RPMI7951 (cell line): Measurements from ENCODE around the gene LY6G5B. TPM values are rescaled to one million over a fixed set of nuclear protein-coding genes. Genes with fewer than 3 reads are reported as not detected.

ENCODE experiments used
- DNase-seq: peaks from one replicate; pipeline ENCODE4 v3.0.0-alpha.2; 2012; ENCODE audit warnings: low read depth
- total RNA-seq: library from RNA; depleted of rRNA; stranded (reverse); fragments of >200 nt; shearing (Covaris generic); gene quantifications from 2 replicates; pipeline ENCODE4 v1.2.3, GENCODE V29; 2014; rRNA removed

LY6G5B gene
- total RNA-seq, 1 experiment from 2014 or later, result 0.36 TPM

- DNase-seq, result no peak
Measured at GRCh38 chr6:31713991-31714684, 44.4 kb downstream of the LY6G5B start.

- DNase-seq, result no peak
Measured at GRCh38 chr6:31715022-31715958, 45.5 kb downstream of the LY6G5B start, which contains the start of gene LY6G6D. LY6G6D (plus strand) TSS chr6:31715348; CDS start chr6:31715356, 8 bp downstream.

GRCh38 chr6:31717499-31718222, 47.9 kb downstream of the LY6G5B start:
- no peak for DNase-seq

GRCh38 chr6:31718265-31718664, 48.5 kb downstream of the LY6G5B start:
- no peak for DNase-seq

- no peak for DNase-seq
Measured at GRCh38 chr6:31719001-31719400, 49.2 kb downstream of the LY6G5B start.

- no peak for DNase-seq
Measured at GRCh38 chr6:31720196-31720770, 50.5 kb downstream of the LY6G5B start.

GRCh38 chr6:31721351-31722020, 51.7 kb downstream of the LY6G5B start, which contains the start of gene LY6G6C:
LY6G6C (minus strand) TSS chr6:31721746; CDS start chr6:31721679, 67 bp downstream.
- no peak for DNase-seq

- DNase-seq, result no peak
Measured at GRCh38 chr6:31722173-31722572, 52.4 kb downstream of the LY6G5B start.

Other genes starting within 250 kb of the LY6G5B start
- 31.0 and 34.4 TPM in 2 replicates for gene MICB, start 171.8 kb upstream of the LY6G5B start, total RNA-seq
- not detected in 2 replicates for gene MCCD1, start 141.0 kb upstream of the LY6G5B start, total RNA-seq
- 472 and 494 TPM in 2 replicates for gene DDX39B, start 128.0 kb upstream of the LY6G5B start, total RNA-seq
- gene ATP6V1G2, start 123.4 kb upstream of the LY6G5B start, total RNA-seq, result 2.3 and 2.6 TPM in 2 replicates
- 25.0 and 27.5 TPM in 2 replicates for gene NFKBIL1, start 122.4 kb upstream of the LY6G5B start, total RNA-seq
- not detected in 2 replicates for gene LTA, start 97.7 kb upstream of the LY6G5B start, total RNA-seq
- 1.7 TPM in 2 replicates for gene TNF, start 94.4 kb upstream of the LY6G5B start, total RNA-seq
- not detected in 2 replicates for gene LTB, start 87.6 kb upstream of the LY6G5B start, total RNA-seq
- not detected in 2 replicates for gene LST1, start 83.7 kb upstream of the LY6G5B start, total RNA-seq
- gene NCR3, start 77.0 kb upstream of the LY6G5B start, total RNA-seq, result 0.36 TPM in 1 of 2 replicates, not detected in the other
- not detected in 2 replicates for gene AIF1, start 54.7 kb upstream of the LY6G5B start, total RNA-seq
- gene PRRC2A, start 49.3 kb upstream of the LY6G5B start, total RNA-seq, result 52.8 and 53.7 TPM in 2 replicates
- gene BAG6, start 17.3 kb upstream of the LY6G5B start, total RNA-seq, result 124 and 161 TPM in 2 replicates
- gene APOM, start 14.1 kb upstream of the LY6G5B start, total RNA-seq, result 2.5 and 3.4 TPM in 2 replicates
- 13.9 and 18.6 TPM in 2 replicates for gene C6orf47, start 9.2 kb upstream of the LY6G5B start, total RNA-seq
- gene GPANK1, start 5.0 kb upstream of the LY6G5B start, total RNA-seq, result 20.0 and 22.5 TPM in 2 replicates
- gene CSNK2B, start 3.9 kb upstream of the LY6G5B start, total RNA-seq, result 371 and 469 TPM in 2 replicates
- 2.9 and 3.2 TPM in 2 replicates for gene LY6G5C, start 11.1 kb downstream of the LY6G5B start, total RNA-seq
- 36.7 and 36.9 TPM in 2 replicates for gene ABHD16A, start 33.3 kb downstream of the LY6G5B start, total RNA-seq
- gene LY6G6F, start 36.9 kb downstream of the LY6G5B start, total RNA-seq, result not detected in 2 replicates
- not detected in 2 replicates for gene LY6G6D, start 45.4 kb downstream of the LY6G5B start, total RNA-seq
- not detected in 2 replicates for gene LY6G6C, start 51.8 kb downstream of the LY6G5B start, total RNA-seq
- not detected in 2 replicates for gene MPIG6B, start 53.4 kb downstream of the LY6G5B start, total RNA-seq
- gene DDAH2, start 59.3 kb downstream of the LY6G5B start, total RNA-seq, result 39.4 and 53.3 TPM in 2 replicates
- 1,387 and 1,552 TPM in 2 replicates for gene CLIC1, start 66.6 kb downstream of the LY6G5B start, total RNA-seq
- gene MSH5, start 70.0 kb downstream of the LY6G5B start, total RNA-seq, result 14.1 and 17.8 TPM in 2 replicates
- 0.72 and 2.7 TPM in 2 replicates for gene SAPCD1, start 92.7 kb downstream of the LY6G5B start, total RNA-seq
- 0.10 and 0.36 TPM in 2 replicates for gene VWA7, start 107.4 kb downstream of the LY6G5B start, total RNA-seq
- gene VARS1, start 125.8 kb downstream of the LY6G5B start, total RNA-seq, result 26.4 and 33.6 TPM in 2 replicates
- 145 and 164 TPM in 2 replicates for gene LSM2, start 137.0 kb downstream of the LY6G5B start, total RNA-seq
- gene HSPA1L, start 145.3 kb downstream of the LY6G5B start, total RNA-seq, result 0.68 and 0.84 TPM in 2 replicates
- gene HSPA1A, start 145.6 kb downstream of the LY6G5B start, total RNA-seq, result 141 and 155 TPM in 2 replicates
- 82.1 and 101 TPM in 2 replicates for gene HSPA1B, start 157.8 kb downstream of the LY6G5B start, total RNA-seq
- gene NEU1, start 192.8 kb downstream of the LY6G5B start, total RNA-seq, result 55.3 and 66.7 TPM in 2 replicates
- gene SLC44A4, start 209.0 kb downstream of the LY6G5B start, total RNA-seq, result 1.5 TPM in 1 of 2 replicates, not detected in the other
- 38.6 and 46.1 TPM in 2 replicates for gene EHMT2, start 227.7 kb downstream of the LY6G5B start, total RNA-seq
- 1.2 and 1.4 TPM in 2 replicates for gene ZBTB12, start 232.1 kb downstream of the LY6G5B start, total RNA-seq